WERI-Rb-1 (cell line): Measurements from ENCODE around the gene RNF113B.

ENCODE experiments used
- DNase-seq: peaks from one replicate; pipeline ENCODE4 v3.0.0-alpha.2; 2020
- H3K27ac ChIP-seq: fragments of 250-450 bp; sonication (Bioruptor Pico); 2 replicates; pipeline ENCODE4 v1.5.1; 2020; ENCODE audit warnings: mild to moderate bottlenecking, moderate library complexity
- H3K27me3 ChIP-seq: fragments of 250-450 bp; sonication (Bioruptor Pico); 2 replicates; pipeline ENCODE4 v1.5.1; 2021; ENCODE audit warnings: mild to moderate bottlenecking, low read depth, moderate library complexity; ENCODE audit not compliant: insufficient read depth, severe bottlenecking
- H3K36me3 ChIP-seq: fragments of 250-450 bp; sonication (Bioruptor Pico); 2 replicates; pipeline ENCODE4 v1.5.1; 2020; ENCODE audit warnings: mild to moderate bottlenecking, moderate library complexity
- H3K4me3 ChIP-seq: 2 replicates; pipeline ENCODE4 v1.5.1; 2011; ENCODE audit warnings: low read depth, mild to moderate bottlenecking, control low read depth, low read length
- H3K9me3 ChIP-seq: fragments of 250-450 bp; sonication (Bioruptor Pico); 2 replicates; pipeline ENCODE4 v1.5.1; 2021; ENCODE audit warnings: mild to moderate bottlenecking, moderate library complexity; ENCODE audit not compliant: severe bottlenecking
- CTCF ChIP-seq: IDR thresholded peaks from 2 replicates; pipeline ENCODE4 v1.5.1; 2011; ENCODE audit warnings: low read depth, mild to moderate bottlenecking, control low read depth, inconsistent platforms, low read length

RNF113B gene

GRCh38 chr13:98195054-98195791 lies 18.2 kb upstream of the RNF113B start:
- Histone ChIP-seq H3K36me3 (peaks cover 19% of the 10 kb centered on the region), H3K4me3 (no peak overlapping the region), H3K27me3 (no peaks in the 10 kb centered on the region), H3K27ac (no peak overlapping the region), H3K9me3 (peaks cover 4% of the 10 kb centered on the region)
- DNase-seq: no peak
- TF ChIP-seq CTCF: no peak

GRCh38 chr13:98192008-98192407 lies 14.9 kb upstream of the RNF113B start:
- H3K9me3 ChIP-seq: no peaks in the 10 kb centered on the region
- TF ChIP-seq CTCF: no peak
- no peak overlapping the region for H3K27ac ChIP-seq
- H3K4me3 ChIP-seq: no peak overlapping the region
- DNase-seq: no peak
- peaks cover 9% of the 10 kb centered on the region; the same call in 1 of the 2 replicates for H3K36me3 ChIP-seq
- H3K27me3 ChIP-seq: no peaks in the 10 kb centered on the region

- Histone ChIP-seq H3K4me3 (no peak overlapping the region), H3K36me3 (peaks cover 9% of the 10 kb centered on the region; the same call in 1 of the 2 replicates), H3K9me3 (no peaks in the 10 kb centered on the region), H3K27me3 (no peaks in the 10 kb centered on the region), H3K27ac (no peak overlapping the region)
- no peak for TF ChIP-seq CTCF
- no peak for DNase-seq
Measured at GRCh38 chr13:98190889-98191444, 13.9 kb upstream of the RNF113B start.

GRCh38 chr13:98189841-98190505 lies 12.9 kb upstream of the RNF113B start:
- Histone ChIP-seq H3K4me3 (no peak overlapping the region), H3K27me3 (no peaks in the 10 kb centered on the region), H3K9me3 (no peaks in the 10 kb centered on the region), H3K36me3 (peaks cover 9% of the 10 kb centered on the region; the same call in 1 of the 2 replicates), H3K27ac (no peak overlapping the region)
- TF ChIP-seq CTCF: no peak
- no peak for DNase-seq

GRCh38 chr13:98188544-98189166 lies 11.6 kb upstream of the RNF113B start:
- Histone ChIP-seq H3K27me3 (no peaks in the 10 kb centered on the region), H3K27ac (no peak overlapping the region), H3K9me3 (no peaks in the 10 kb centered on the region), H3K36me3 (peaks cover 6% of the 10 kb centered on the region; the same call in 1 of the 2 replicates), H3K4me3 (no peak overlapping the region)
- DNase-seq: no peak
- no peak for TF ChIP-seq CTCF
